HepG2 (cell line): Measurements from ENCODE around the gene MDH1B. TPM values are rescaled to one million over a fixed set of nuclear protein-coding genes. Genes with fewer than 3 reads are reported as not detected.

Experiments used
- ATF2 ChIP-seq: sonication (generic); formaldehyde crosslinking; IDR thresholded peaks from 2 replicates; pipeline ENCODE4 v1.4.0; 2020; ENCODE audit warnings: missing genetic modification reagents
- CREB3 ChIP-seq: sonication (generic); formaldehyde crosslinking; IDR thresholded peaks from 2 replicates; pipeline ENCODE4 v1.5.0; 2020; ENCODE audit warnings: missing genetic modification reagents
- ESRRA ChIP-seq: sonication (generic); formaldehyde crosslinking; IDR thresholded peaks from 2 replicates; pipeline ENCODE4 v1.5.1; 2020; ENCODE audit warnings: mild to moderate bottlenecking, low read depth, missing genetic modification reagents
- FOXM1 ChIP-seq: sonication (generic); formaldehyde crosslinking; IDR thresholded peaks from 2 replicates; pipeline ENCODE4 v1.5.0; 2020; ENCODE audit warnings: missing genetic modification reagents
- KAT7 ChIP-seq: IDR thresholded peaks from 2 replicates; pipeline ENCODE4 v1.6.1; 2018; ENCODE audit warnings: borderline replicate concordance, missing compliant biosample characterization
- MAZ ChIP-seq, 2 experiments: sonication (generic) in 1 of 2; formaldehyde crosslinking in 1 of 2; IDR thresholded peaks; 2 replicates each; pipeline versions ENCODE4 v1.5.0 to v1.6.1; 2012 to 2020; ENCODE audit warnings: low read depth in 2 of 2, mild to moderate bottlenecking in 2 of 2, borderline replicate concordance in 1 of 2, improper control_type of control experiment in 1 of 2, low read length in 1 of 2, missing genetic modification reagents in 1 of 2, moderate library complexity in 1 of 2
- MTF2 ChIP-seq: sonication (generic); formaldehyde crosslinking; IDR thresholded peaks from 2 replicates; pipeline ENCODE4 v1.5.0; 2020; ENCODE audit warnings: missing genetic modification reagents, borderline replicate concordance
- MXD3 ChIP-seq: IDR thresholded peaks from 2 replicates; pipeline ENCODE4 v1.6.1; 2016; ENCODE audit warnings: mild to moderate bottlenecking, missing biosample characterization, missing genetic modification reagents
- NFAT5 ChIP-seq: sonication (generic); formaldehyde crosslinking; IDR thresholded peaks from 2 replicates; pipeline ENCODE4 v1.4.0; 2020; ENCODE audit warnings: missing genetic modification reagents
- NFATC3 ChIP-seq: sonication (generic); formaldehyde crosslinking; IDR thresholded peaks from 2 replicates; pipeline ENCODE4 v1.5.1; 2020; ENCODE audit warnings: mild to moderate bottlenecking, missing genetic modification reagents
- NFKBIZ ChIP-seq: IDR thresholded peaks from 2 replicates; pipeline ENCODE4 v1.6.1; 2018; ENCODE audit warnings: missing genetic modification reagents, missing compliant biosample characterization
- PHF20 ChIP-seq: sonication (generic); formaldehyde crosslinking; IDR thresholded peaks from 2 replicates; pipeline ENCODE4 v1.5.0; 2020; ENCODE audit warnings: mild to moderate bottlenecking, missing genetic modification reagents
- RBFOX2 ChIP-seq: fragments of 200-400 bp; formaldehyde crosslinking; IDR thresholded peaks from 2 replicates; pipeline ENCODE4 v1.6.1; 2017; ENCODE audit warnings: low read depth, mild to moderate bottlenecking, low read length
- STAT5B ChIP-seq: sonication (generic); formaldehyde crosslinking; IDR thresholded peaks from 2 replicates; pipeline ENCODE4 v1.4.0; 2020; ENCODE audit warnings: missing genetic modification reagents
- ZNF326 ChIP-seq: sonication (generic); formaldehyde crosslinking; IDR thresholded peaks from 2 replicates; pipeline ENCODE4 v1.4.0; 2020; ENCODE audit warnings: missing genetic modification reagents, borderline replicate concordance
- ZNF441 ChIP-seq: sonication (generic); formaldehyde crosslinking; IDR thresholded peaks from 2 replicates; pipeline ENCODE4 v1.7.0; 2021; ENCODE audit warnings: missing genetic modification reagents, borderline replicate concordance
- ZNF468 ChIP-seq: sonication (generic); formaldehyde crosslinking; IDR thresholded peaks from 2 replicates; pipeline ENCODE4 v1.8.0; 2022; ENCODE audit warnings: mild to moderate bottlenecking, moderate library complexity, missing genetic modification reagents
- ZNF484 ChIP-seq: sonication (generic); formaldehyde crosslinking; IDR thresholded peaks from 2 replicates; pipeline ENCODE4 v1.5.1; 2020; ENCODE audit warnings: mild to moderate bottlenecking, low read depth, missing genetic modification reagents, borderline replicate concordance
- ZNF691 ChIP-seq: sonication (generic); formaldehyde crosslinking; IDR thresholded peaks from 2 replicates; pipeline ENCODE4 v1.4.0; 2020; ENCODE audit warnings: missing genetic modification reagents, low read depth, mild to moderate bottlenecking, borderline replicate concordance
- polyA plus RNA-seq, 8 experiments: library from polyadenylated mRNA; depleted of rRNA in 3 of 8; stranded (reverse) in 7 of 8; unstranded in 1 of 8; fragments of >200 nt; fragmentation: Illumina TruSeq in 4 of 8; extraction: Trizol in 4 of 8; gene quantifications; 2 replicates each; pipeline versions ENCODE4 v1.2.1 to v1.2.3, GENCODE V29; 2011 to 2016; ENCODE audit warnings: low read depth in 4 of 8, missing spikeins in 1 of 8, mixed read lengths in 1 of 8; ENCODE audit not compliant: insufficient read depth in 1 of 8
- total RNA-seq, 5 experiments: library from RNA; depleted of rRNA; stranded (reverse); fragments of >200 nt; fragmentation: Illumina TruSeq; extraction: Trizol; gene quantifications; 2 replicates each; pipeline ENCODE4 v1.2.3, GENCODE V29; 2016; ENCODE audit warnings: low read depth in 1 of 5

Gene MDH1B
- total and polyA plus RNA-seq, 2 of the 13 experiments (the other 11 are each of a cell fraction or from before 2014, with no cell fraction given) = 0.17 to 0.86 TPM

GRCh38 chr2:206765242-206766056 is at the start of gene MDH1B, which contains the start of gene FASTKD2 (continued):
- TF ChIP-seq MAZ (IDR thresholded peaks at IDR 0.05; ENCODE audit: borderline replicate concordance, low read depth, low read length) (no peak), MAZ (CRISPR knock-in tag; IDR thresholded peaks at IDR 0.05; ENCODE audit: low read depth) (peak; percentile 77; the same call in 1 of the 2 replicates), PHF20 (CRISPR knock-in tag) (peak; percentile 95), FOXM1 (CRISPR knock-in tag) (no peak), ATF2 (CRISPR knock-in tag) (peak; percentile 58), KAT7 (CRISPR knock-in tag) (peak; percentile 58), RBFOX2 (peak; percentile 69), ESRRA (CRISPR knock-in tag) (0 out of 2 replicates have a peak, but pooled peaks have one; percentile 39), NFAT5 (0 out of 2 replicates have a peak, but pooled peaks have one; percentile 36), ZNF691 (CRISPR knock-in tag) (no peak; the same call in 1 of the 2 replicates), ZNF326 (CRISPR knock-in tag) (no peak), ZNF484 (CRISPR knock-in tag) (no peak), STAT5B (CRISPR knock-in tag) (no peak), NFKBIZ (CRISPR knock-in tag) (no peak), MTF2 (peak; percentile 66; the same call in 1 of the 2 replicates), ZNF441 (CRISPR knock-in tag) (0 out of 2 replicates have a peak, but pooled peaks have one; percentile 43), NFATC3 (CRISPR knock-in tag) (0 out of 2 replicates have a peak, but pooled peaks have one; percentile 70), CREB3 (CRISPR knock-in tag) (peak; percentile 91; the same call in 1 of the 2 replicates), ZNF468 (CRISPR knock-in tag) (peak; percentile 91; the same call in 1 of the 2 replicates), MXD3 (CRISPR knock-in tag) (peak; percentile 12; the same call in 1 of the 2 replicates)
